ENCODE measurements around the gene MEPE.

Gene MEPE

GRCh38 chr4:87862236-87862635 is 29.5 kb downstream of the MEPE start:
- no peak for TF ChIP-seq CTCF (IDR thresholded peaks at IDR 0.05; ENCODE audit: insufficient read depth, low read depth, low read length, missing control alignments)
- no peak for DNase-seq (ENCODE audit: low read depth)
- H3K4me3 ChIP-seq (ENCODE audit: low read depth, low read length), result no peak overlapping the region

- no peak overlapping the region for H3K4me3 ChIP-seq (ENCODE audit: low read depth, low read length)
- no peak for DNase-seq (ENCODE audit: low read depth)
- TF ChIP-seq CTCF (IDR thresholded peaks at IDR 0.05; ENCODE audit: insufficient read depth, low read depth, low read length, missing control alignments), result no peak
These were observed 30.7 kb downstream of the MEPE start for GRCh38 chr4:87863486-87863885.

GRCh38 chr4:87864321-87864720 is 31.6 kb downstream of the MEPE start:
- no peak for TF ChIP-seq CTCF (IDR thresholded peaks at IDR 0.05; ENCODE audit: insufficient read depth, low read depth, low read length, missing control alignments)
- no peak overlapping the region for H3K4me3 ChIP-seq (ENCODE audit: low read depth, low read length)
- no peak for DNase-seq (ENCODE audit: low read depth)

GRCh38 chr4:87865288-87865687 is 32.5 kb downstream of the MEPE start:
- H3K4me3 ChIP-seq (ENCODE audit: low read depth, low read length), result no peak overlapping the region
- no peak for DNase-seq (ENCODE audit: low read depth)
- TF ChIP-seq CTCF (IDR thresholded peaks at IDR 0.05; ENCODE audit: insufficient read depth, low read depth, low read length, missing control alignments), result no peak

GRCh38 chr4:87865960-87866598 is 33.3 kb downstream of the MEPE start:
- TF ChIP-seq CTCF (IDR thresholded peaks at IDR 0.05; ENCODE audit: insufficient read depth, low read depth, low read length, missing control alignments), result no peak
- no peak for DNase-seq (ENCODE audit: low read depth)
- no peak overlapping the region for H3K4me3 ChIP-seq (ENCODE audit: low read depth, low read length)

- no peak for TF ChIP-seq CTCF (IDR thresholded peaks at IDR 0.05; ENCODE audit: insufficient read depth, low read depth, low read length, missing control alignments)
- no peak overlapping the region for H3K4me3 ChIP-seq (ENCODE audit: low read depth, low read length)
- no peak for DNase-seq (ENCODE audit: low read depth)
These were observed 35.8 kb downstream of the MEPE start for GRCh38 chr4:87868522-87868921.

GRCh38 chr4:87872028-87872427 is 39.3 kb downstream of the MEPE start:
- no peak overlapping the region for H3K4me3 ChIP-seq (ENCODE audit: low read depth, low read length)
- no peak for TF ChIP-seq CTCF (IDR thresholded peaks at IDR 0.05; ENCODE audit: insufficient read depth, low read depth, low read length, missing control alignments)
- DNase-seq (ENCODE audit: low read depth), result no peak

Data from GM12865 (cell line).